Activated naive CD8-positive, alpha-beta T cell treated with anti-CD3 and anti-CD28 coated beads, Interleukin-2, amount 10 ng/mL, durations not matched to agents 7 days and 5 days (primary cell): Measurements from ENCODE around the gene MSMB. TPM values are rescaled to one million over a fixed set of nuclear protein-coding genes. Genes with fewer than 3 reads are reported as not detected.

Experiments
- ATAC-seq: fragments of 150-1000 bp; cut with Tn5 transposase; one replicate; pipeline ENCODE4 v1.10.0; 2021; ENCODE audit warnings: low read depth, moderate library complexity
- POLR2A ChIA-PET: fragments of 350-600 bp; sonication (Branson Sonifier 250); formaldehyde crosslinking; loops from one replicate; lab custom pipeline; 2021; ENCODE audit warnings: antibody characterized with exemption; lab: Charles Lee
- DNase-seq: peaks from one replicate; pipeline ENCODE4 v3.0.0; 2021
- H3K27ac Mint-ChIP-seq: one replicate; pipeline ENCODE4 v1.8.0; 2022; ENCODE audit warnings: mild to moderate bottlenecking, mixed read lengths
- H3K27me3 Mint-ChIP-seq: one replicate; pipeline ENCODE4 v1.8.0; 2022; ENCODE audit warnings: mild to moderate bottlenecking, moderate library complexity, mixed read lengths
- H3K36me3 Mint-ChIP-seq: one replicate; pipeline ENCODE4 v1.8.0; 2021; ENCODE audit warnings: mild to moderate bottlenecking, mixed read lengths
- H3K4me1 Mint-ChIP-seq: one replicate; pipeline ENCODE4 v1.8.0; 2021; ENCODE audit warnings: mixed read lengths
- H3K4me3 Mint-ChIP-seq: one replicate; pipeline ENCODE4 v1.8.0; 2022; ENCODE audit warnings: mild to moderate bottlenecking, moderate library complexity, mixed read lengths
- H3K9me3 Mint-ChIP-seq: one replicate; pipeline ENCODE4 v1.8.0; 2021; ENCODE audit warnings: mixed read lengths
- total RNA-seq, 2 experiments: library from RNA; stranded (reverse); gene quantifications; one replicate each; pipeline ENCODE4 v1.2.3, GENCODE V29; 2021

Gene MSMB
- total RNA-seq, 2 experiments from 2014 or later, result not detected

DNA sequence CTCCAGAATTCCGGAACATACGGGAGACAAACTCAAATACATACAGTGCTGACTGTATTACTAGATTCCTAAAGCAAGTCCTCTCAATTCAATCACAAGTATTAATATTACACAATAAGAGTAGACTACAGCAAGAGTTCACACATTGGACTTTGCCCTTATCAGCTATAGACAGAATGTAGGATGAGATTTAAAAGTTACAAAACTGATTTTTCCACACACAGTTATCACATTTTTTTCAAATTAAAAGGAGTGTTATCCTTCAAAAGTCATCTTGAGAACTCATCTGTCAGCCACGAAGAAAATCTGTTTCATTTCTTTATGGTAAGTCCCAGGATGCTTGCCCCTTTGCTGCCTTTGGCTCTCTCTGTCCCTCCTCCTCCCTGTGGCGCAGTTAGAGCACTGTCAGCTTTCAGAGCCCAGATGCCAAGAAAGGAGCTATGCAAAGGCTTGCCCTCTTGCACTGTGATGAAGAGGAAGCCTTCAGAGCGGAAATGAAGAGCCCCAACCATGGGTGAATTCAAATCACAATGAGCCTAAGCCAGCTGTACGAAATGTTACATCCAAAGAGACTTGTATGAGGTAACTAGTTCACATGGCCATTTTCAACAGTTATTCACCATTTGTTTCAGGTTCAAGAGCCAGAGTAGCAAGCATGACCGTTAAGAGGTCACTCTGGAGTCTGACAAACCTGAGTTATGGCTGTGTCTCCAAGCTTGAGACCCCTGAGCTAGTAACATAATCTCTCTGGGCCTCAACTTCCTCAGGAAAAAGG, 26.3 kb downstream of the MSMB start:
- Mint-ChIP-seq H3K27me3 (no peaks in the 10 kb centered on the region), H3K36me3 (peaks cover 16% of the 10 kb centered on the region), H3K9me3 (no peaks in the 10 kb centered on the region), H3K27ac (peak overlapping the region; percentile 58), H3K4me1 (peaks cover 43% of the 10 kb centered on the region), H3K4me3 (peak overlapping the region; percentile 47)
- POLR2A ChIA-PET, result no interaction called here
- peak; percentile 37 for ATAC-seq
- DNase-seq, result no peak

DNA sequence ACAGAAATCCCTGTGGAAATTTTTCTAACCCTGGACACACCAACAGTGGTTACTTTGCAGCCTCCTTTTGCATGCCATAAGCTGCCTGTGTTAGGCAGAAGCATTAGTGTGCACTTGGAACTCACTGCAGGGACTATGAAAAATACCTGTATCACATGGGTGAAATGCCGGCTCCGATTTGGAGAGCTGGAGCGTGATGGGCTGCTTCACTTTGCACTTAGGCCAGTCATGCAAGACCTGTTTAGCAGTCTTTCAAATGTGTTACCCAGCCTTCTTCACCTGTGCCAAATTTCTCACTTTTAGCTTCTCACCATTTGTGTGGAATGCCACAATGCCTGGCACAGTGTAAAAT, 26.9 kb downstream of the MSMB start:
- no peak for DNase-seq
- Mint-ChIP-seq H3K4me1 (peaks cover 37% of the 10 kb centered on the region), H3K9me3 (no peaks in the 10 kb centered on the region), H3K4me3 (peak overlapping the region; percentile 12), H3K27me3 (no peaks in the 10 kb centered on the region), H3K27ac (no peak overlapping the region), H3K36me3 (peaks cover 18% of the 10 kb centered on the region)
- ATAC-seq, result no peak
- POLR2A ChIA-PET, result no interaction called here

DNA sequence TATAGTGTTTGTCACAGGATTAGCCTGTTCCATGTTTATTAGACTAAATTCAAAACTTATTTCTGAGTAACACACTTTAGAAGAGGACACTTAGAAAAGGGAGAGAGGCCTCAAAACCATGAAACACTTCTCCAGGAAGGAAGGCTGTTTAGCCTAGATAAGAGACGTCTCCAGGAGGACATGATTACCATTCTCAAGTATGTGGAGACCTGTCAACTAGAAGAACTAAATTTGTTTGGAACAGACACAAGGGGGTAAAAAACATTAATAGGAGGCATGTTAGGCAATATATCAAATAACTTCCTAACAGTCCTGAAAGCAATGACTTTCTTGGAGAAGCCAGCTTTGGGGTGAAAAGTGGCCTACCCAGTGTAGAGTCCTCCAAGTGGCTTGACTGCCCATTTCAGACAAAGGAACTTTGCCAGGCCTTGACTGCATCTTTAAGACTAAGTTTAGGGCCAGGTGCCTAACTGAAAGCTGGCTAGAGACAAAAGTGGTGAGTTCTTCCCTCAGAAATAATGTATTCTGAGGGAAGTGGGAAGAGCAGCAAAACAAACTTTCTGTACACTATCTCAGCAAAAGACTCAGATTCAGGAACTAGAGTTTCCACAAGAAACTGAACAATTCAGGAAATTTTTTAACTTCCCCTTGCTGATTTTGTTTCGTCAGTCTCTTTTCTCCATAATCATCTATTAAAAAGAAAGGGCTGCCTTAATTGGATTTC, 27.5 kb downstream of the MSMB start:
- Mint-ChIP-seq H3K4me3 (no peak overlapping the region), H3K27me3 (no peaks in the 10 kb centered on the region), H3K9me3 (no peaks in the 10 kb centered on the region), H3K4me1 (peaks cover 32% of the 10 kb centered on the region), H3K27ac (no peak overlapping the region), H3K36me3 (peaks cover 18% of the 10 kb centered on the region)
- DNase-seq, result no peak
- POLR2A ChIA-PET, result no interaction called here
- no peak for ATAC-seq

DNA sequence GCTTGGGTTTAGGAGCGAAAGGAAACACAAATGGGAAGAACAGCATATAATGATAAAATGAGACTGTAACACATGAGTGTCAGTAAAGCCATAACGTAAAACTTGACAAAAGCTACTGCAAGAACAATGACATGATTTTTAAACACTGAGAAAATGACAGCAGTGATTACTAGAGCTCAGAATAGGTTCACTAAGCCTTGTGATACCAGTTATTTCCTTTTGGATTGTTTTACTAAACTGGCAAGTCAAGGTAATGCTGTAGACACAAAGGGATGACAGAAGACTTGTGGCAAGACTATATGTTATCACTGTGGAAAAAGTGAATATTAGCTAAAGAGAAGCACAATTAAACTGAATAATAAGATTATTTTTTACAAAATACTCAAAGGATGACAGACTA, 28.3 kb downstream of the MSMB start:
- Mint-ChIP-seq H3K27ac (no peak overlapping the region), H3K4me3 (no peak overlapping the region), H3K4me1 (peaks cover 30% of the 10 kb centered on the region), H3K36me3 (peaks cover 18% of the 10 kb centered on the region), H3K9me3 (no peaks in the 10 kb centered on the region), H3K27me3 (no peaks in the 10 kb centered on the region)
- POLR2A ChIA-PET, result no interaction called here
- ATAC-seq, result no peak
- no peak for DNase-seq

DNA sequence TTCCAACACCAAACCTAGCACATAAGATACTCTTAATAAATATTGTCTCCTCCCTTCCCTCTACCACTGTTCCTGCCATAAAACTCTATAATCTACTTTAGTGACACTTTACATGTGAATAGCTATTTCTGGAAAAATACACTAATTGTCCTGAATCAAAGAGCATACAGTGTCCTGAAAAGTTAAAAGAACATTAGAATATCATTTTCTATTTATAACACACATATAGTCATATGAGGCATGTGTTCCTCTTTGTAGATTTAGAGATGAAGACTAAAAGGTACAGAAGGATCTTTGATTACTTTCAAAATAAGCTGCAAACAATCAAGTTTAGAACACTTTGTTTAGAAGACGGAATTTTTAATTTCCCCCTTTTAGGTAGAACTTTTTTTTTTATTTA, 29.3 kb downstream of the MSMB start:
- DNase-seq, result no peak
- Mint-ChIP-seq H3K27me3 (no peaks in the 10 kb centered on the region), H3K4me3 (no peak overlapping the region), H3K4me1 (peaks cover 27% of the 10 kb centered on the region), H3K9me3 (no peaks in the 10 kb centered on the region), H3K27ac (no peak overlapping the region), H3K36me3 (peaks cover 18% of the 10 kb centered on the region)
- ATAC-seq, result no peak
- POLR2A ChIA-PET, result no interaction called here

DNA sequence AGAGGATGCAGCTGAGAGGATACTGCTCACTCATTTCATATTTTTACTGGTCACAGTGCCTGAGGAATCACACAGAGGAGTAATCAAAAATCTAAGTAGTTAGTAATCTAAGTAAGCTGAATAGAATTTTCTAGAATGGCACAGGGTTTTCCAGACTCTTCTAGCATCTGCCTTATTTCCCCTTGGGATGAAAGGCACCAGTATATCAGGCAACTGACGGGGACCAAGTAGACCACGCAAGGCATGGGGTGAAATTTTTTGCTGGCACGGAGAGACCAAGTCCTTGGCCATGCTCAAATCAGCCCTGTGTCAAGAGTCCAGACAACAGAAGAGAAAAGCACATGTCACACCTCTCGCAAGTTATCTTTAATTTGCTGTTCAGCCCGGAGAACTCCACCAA, 29.9 kb downstream of the MSMB start:
- Mint-ChIP-seq H3K27ac (no peak overlapping the region), H3K4me1 (peaks cover 24% of the 10 kb centered on the region), H3K36me3 (peaks cover 20% of the 10 kb centered on the region), H3K9me3 (no peaks in the 10 kb centered on the region), H3K4me3 (no peak overlapping the region), H3K27me3 (no peaks in the 10 kb centered on the region)
- POLR2A ChIA-PET, result no interaction called here
- DNase-seq (no peak), ATAC-seq (no peak)

DNA sequence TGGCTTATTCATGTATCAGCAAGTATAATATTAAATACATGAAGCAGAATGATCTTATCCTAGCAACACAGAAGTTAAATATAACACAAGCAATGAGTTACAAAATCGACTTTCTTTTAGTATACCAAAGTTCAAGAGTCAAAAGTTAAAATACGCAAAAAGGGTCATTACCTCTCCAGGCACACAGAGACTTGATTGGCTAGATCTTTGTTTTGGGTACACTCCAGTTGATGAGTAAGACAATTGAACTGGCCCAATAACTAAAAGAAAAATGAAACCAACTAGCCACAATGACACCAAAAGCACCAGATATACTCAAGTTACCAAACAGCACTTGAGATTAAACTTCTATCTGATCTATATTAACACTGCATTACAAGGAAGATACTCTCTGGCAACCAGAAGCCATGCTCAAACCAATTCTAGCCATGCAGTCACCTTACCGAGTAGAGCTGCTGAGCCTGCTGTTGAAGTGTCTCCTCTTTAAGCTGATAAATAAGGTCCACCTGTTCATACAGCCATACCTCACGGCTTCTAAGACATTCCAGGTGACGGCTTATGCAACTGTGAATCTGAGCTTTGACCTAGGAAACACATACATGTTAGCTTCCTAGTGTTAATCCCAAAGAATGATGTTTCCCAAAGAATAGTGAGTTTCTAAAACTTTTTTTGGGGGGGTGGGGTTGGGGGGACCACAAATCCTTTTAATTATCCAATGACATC, 31.2 kb downstream of the MSMB start:
- Mint-ChIP-seq H3K4me3 (no peak overlapping the region), H3K27ac (no peak overlapping the region), H3K9me3 (no peaks in the 10 kb centered on the region), H3K4me1 (peaks cover 16% of the 10 kb centered on the region), H3K27me3 (no peaks in the 10 kb centered on the region), H3K36me3 (peaks cover 26% of the 10 kb centered on the region)
- POLR2A ChIA-PET, result no interaction called here
- DNase-seq (no peak), ATAC-seq (no peak)

DNA sequence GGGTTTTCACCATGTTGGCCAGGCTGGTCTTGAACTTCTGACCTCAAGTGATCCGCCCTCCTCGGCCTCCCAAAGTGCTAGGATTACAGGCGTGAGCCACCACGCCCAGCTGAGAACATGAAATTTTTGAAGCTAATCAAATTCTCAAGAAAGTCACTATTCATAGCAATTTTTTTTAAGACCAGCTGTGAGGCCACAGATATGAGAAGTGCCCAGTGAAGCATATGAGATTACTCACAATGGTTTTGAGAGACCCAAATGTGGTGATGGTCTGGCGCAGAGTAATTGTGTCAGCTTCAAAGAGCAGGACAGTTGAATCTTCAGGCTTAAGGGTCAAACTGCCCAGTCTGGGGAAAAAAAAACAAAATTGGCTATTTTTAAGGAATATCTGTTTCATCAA, 31.9 kb downstream of the MSMB start:
- no peak overlapping the region for H3K4me3 Mint-ChIP-seq
- no peak overlapping the region for H3K27ac Mint-ChIP-seq
- peaks cover 26% of the 10 kb centered on the region for H3K36me3 Mint-ChIP-seq
- no peaks in the 10 kb centered on the region for H3K27me3 Mint-ChIP-seq
- POLR2A ChIA-PET, result no interaction called here
- ATAC-seq (no peak), DNase-seq (no peak)
- H3K9me3 Mint-ChIP-seq, result no peaks in the 10 kb centered on the region
- H3K4me1 Mint-ChIP-seq, result peaks cover 10% of the 10 kb centered on the region

DNA sequence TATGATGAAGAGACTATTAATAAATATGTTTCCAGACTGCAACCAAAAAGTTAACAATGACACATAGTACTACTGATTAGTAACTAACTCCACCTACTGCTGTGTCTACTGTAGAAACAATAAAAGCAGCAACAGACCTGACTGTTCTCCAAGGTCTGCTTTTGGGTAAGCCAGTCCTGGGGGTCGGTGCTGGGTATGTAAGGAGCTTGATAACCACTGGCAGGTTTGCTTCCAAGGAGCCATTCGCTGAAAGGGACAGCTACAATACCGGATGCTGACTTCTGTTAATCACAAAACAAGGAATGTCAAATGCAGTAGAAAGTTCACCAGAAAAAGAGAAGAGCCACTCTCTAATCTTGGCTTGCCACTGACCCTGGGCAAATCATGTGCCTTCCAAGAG, 33.3 kb downstream of the MSMB start:
- no peak for ATAC-seq
- Mint-ChIP-seq H3K27me3 (no peaks in the 10 kb centered on the region), H3K4me1 (peaks cover 5% of the 10 kb centered on the region), H3K36me3 (peaks cover 31% of the 10 kb centered on the region), H3K27ac (no peak overlapping the region), H3K9me3 (no peaks in the 10 kb centered on the region), H3K4me3 (no peak overlapping the region)
- POLR2A ChIA-PET, result no interaction called here
- no peak for DNase-seq

DNA sequence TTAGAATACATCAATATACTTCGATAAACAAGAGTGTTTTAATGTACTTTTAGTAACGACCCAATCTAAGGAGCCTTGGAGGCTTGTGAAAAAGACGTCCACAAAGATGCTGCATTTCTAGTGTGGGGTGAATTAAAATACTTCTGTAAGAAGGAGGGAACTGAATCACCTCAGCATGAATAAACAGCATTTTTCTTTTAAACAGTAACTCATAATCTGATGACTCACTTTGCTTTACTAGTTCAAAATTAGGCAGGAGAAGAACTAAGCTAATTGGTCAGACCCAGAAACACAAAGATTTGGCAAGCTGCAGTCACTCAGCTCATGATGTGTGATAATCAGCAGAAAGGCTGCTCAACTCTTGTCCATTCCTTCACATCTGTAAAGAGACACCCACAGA, 39.9 kb downstream of the MSMB start:
- POLR2A ChIA-PET, result interaction anchor here (0.6 kb wide), 1 partner anchor 21 kb away, joined by 4 read pairs; no protein-coding TSS in a partner anchor
- Mint-ChIP-seq H3K4me3 (no peak overlapping the region), H3K4me1 (no peaks in the 10 kb centered on the region), H3K9me3 (no peaks in the 10 kb centered on the region), H3K27me3 (no peaks in the 10 kb centered on the region), H3K27ac (no peak overlapping the region), H3K36me3 (peaks cover 21% of the 10 kb centered on the region)
- no peak for DNase-seq
- ATAC-seq, result no peak

DNA sequence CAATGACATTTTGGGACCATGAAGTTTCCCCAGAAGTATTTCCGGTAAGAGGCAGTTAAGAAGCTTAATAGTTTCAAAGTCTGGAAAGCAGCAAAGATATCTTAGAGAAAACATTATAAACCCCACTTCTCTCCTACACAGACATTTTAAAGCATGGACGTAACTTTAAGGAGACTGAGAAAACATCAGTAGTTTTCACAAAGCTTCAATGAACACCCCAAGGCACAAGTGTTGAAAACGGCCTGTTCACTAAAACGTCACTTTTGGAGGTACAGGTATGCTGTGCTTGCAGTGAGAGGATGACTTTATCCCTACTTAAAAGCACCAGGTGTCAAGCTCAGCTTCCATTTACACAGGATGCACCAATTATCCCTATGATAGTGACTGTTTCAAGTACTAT, 40.7 kb downstream of the MSMB start:
- peaks cover 18% of the 10 kb centered on the region for H3K36me3 Mint-ChIP-seq
- no peak overlapping the region for H3K4me3 Mint-ChIP-seq
- H3K4me1 Mint-ChIP-seq, result no peaks in the 10 kb centered on the region
- ATAC-seq (no peak), DNase-seq (no peak)
- POLR2A ChIA-PET, result interaction anchor here (0.5 kb wide), 1 partner anchor 409 kb away, joined by 3 read pairs; no protein-coding TSS in a partner anchor
- no peaks in the 10 kb centered on the region for H3K27me3 Mint-ChIP-seq
- H3K27ac Mint-ChIP-seq, result no peak overlapping the region
- no peaks in the 10 kb centered on the region for H3K9me3 Mint-ChIP-seq

DNA sequence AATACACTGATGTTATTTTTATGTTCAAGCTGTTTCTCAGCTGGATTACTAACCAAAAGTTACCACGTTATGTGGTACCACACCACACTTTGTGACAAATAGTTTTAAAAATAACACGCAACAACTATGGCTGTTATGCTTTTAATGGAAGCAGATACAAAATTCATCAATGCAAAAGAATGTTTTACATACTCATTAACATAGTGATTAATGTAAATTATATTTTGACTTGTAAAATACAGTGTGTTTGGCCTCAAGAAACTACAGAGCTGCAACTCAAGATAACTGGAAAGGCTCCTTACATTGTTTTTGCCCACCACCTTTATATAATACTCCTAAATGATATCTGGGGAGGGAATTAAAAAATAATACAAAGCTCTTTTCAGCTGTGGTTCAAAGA, 41.1 kb downstream of the MSMB start:
- Mint-ChIP-seq H3K36me3 (peaks cover 21% of the 10 kb centered on the region), H3K27me3 (no peaks in the 10 kb centered on the region), H3K9me3 (no peaks in the 10 kb centered on the region), H3K4me1 (no peaks in the 10 kb centered on the region), H3K27ac (no peak overlapping the region), H3K4me3 (no peak overlapping the region)
- ATAC-seq, result no peak
- no peak for DNase-seq
- POLR2A ChIA-PET, result no interaction called here

DNA sequence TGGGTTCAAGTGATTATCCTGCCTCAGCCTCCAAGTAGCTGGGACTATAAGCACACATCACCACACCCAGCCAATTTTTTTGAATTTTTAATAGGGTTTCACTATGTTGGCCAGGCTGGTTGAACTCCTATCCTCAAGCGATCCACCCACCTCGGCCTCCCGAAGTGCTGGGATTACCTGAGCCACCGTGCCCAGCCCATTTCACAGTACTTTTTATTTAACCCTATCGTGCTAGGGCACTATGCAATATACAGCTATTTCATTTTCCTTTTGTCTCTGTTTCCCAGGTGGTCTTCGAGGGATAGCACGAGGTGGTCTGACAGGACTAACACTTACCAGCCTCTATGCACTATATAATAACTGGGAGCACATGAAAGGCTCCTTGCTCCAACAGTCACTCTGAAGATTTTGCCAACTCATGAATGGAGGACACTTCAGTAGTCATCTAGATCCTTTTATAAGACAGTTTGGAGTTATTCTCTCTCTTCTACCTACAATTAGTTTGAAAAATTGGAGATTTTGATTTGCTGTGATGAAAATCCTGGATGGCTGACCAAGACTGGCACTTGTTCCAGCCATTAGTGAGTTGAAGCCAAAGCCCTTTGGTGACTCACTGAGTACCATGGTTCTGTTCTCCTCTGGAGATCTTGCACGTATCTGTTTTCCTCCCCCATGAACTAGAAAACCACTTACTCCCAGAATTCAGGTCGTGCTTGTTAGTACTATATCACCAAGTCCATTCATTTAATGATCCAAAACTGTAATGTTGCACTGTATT, 43.0 kb downstream of the MSMB start:
- H3K4me1 Mint-ChIP-seq, result no peaks in the 10 kb centered on the region
- POLR2A ChIA-PET, result no interaction called here
- H3K27ac Mint-ChIP-seq, result no peak overlapping the region
- DNase-seq (no peak), ATAC-seq (no peak)
- no peak overlapping the region for H3K4me3 Mint-ChIP-seq
- H3K36me3 Mint-ChIP-seq, result peaks cover 33% of the 10 kb centered on the region
- H3K27me3 Mint-ChIP-seq, result no peaks in the 10 kb centered on the region
- no peaks in the 10 kb centered on the region for H3K9me3 Mint-ChIP-seq
